Measurements from ENCODE around the gene PRAC2. TPM values are rescaled to one million over a fixed set of nuclear protein-coding genes. Genes with fewer than 3 reads are reported as not detected.

Gene PRAC2
- total RNA-seq, 1 donor from 2014 or later: not detected

DNA sequence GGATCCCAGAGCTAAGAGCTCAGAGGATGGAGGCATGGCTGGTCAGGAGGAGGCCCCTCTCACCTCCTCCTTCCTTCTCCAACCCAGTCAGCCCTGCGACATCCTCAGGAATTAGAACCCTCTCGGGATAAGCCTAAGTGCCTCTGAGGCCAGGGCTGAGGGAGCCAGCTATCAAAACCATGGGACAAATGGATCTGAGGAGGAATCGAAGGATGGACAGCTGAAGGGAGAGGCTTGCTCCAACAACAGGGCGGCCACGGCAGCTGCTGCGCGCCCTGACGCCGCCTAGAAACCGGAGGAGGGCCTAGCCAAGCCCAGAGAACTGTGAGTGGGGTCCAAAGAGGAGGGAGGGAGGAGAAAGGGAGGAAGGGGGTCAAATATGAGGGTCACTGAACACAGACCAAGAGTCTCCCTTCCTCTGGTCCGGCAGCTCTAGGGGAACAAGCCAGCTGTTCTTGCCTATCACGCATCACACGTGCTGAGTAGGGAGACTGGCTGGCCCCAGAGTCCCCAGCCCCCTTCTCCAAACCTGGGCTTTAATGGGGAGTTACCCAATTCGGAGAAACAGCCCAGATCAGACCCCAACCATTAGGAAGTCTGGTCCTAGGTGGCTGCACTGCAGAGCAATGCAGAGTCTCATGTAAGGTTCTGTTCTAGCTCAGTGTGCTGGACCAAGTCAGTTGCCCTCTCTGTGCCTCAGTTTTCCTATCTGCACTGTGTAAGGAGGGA is 11.5 kb downstream of the PRAC2 start:
- no peak for DNase-seq (ENCODE audit: low spot score)

GRCh38 chr17:48735062-48735351 is 12.0 kb downstream of the PRAC2 start:
- no peak for DNase-seq (ENCODE audit: low spot score)

DNA sequence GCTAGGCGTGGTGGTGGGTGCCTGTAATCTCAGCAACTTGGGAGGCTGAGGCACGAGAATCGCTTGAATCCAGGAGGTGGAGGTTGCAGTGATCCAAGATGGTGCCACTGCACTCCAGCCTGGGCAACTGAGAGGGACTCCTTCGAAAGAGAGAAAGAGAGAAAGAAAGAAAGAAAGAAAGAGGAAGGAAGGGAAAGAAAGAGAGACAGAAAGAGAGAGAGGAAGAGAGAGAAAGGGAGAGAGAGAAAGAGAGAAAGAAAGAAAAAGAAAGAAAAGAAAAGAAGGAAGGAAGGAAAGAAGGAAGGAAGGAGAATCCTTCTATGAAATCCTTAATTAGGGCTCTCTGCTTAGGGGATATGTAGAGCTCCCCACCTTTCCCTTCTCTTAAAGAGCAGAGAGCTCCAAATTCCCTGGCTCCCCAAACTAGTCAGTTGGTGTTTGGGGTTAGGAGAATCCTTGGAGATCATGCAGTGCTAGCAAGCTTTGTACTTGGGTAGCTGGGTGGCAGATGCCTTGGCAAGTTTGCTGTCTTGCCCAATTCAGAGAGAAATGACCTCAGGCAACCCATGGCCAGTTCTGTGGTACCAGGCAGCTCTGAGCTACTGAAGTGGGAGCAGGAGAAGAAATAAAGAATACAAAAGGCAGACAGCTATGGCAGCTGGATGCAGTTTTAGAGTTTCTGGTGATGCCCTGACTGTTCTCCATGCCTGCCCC is 14.5 kb downstream of the PRAC2 start:
- DNase-seq (ENCODE audit: low spot score): no peak

DNA sequence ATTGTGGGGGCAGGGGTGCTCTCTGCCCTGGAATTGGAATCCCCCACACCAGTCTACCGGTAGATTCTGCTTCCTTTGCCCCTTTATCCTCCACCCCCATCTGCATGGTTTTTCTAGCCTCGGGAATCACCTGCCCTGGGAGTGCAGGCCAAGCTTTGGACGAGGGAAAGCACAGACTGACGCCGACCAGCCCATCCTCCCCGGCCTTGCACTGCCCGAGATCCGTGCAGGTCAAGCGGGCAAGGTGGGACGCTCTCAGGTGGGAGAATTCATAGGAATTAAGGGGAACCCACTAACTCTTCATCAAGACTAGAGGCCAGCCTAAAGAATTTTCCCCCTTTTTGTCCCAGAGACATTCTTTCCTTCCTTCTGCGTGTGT is 15.4 kb downstream of the PRAC2 start:
- DNase-seq (ENCODE audit: low spot score): no peak

DNA sequence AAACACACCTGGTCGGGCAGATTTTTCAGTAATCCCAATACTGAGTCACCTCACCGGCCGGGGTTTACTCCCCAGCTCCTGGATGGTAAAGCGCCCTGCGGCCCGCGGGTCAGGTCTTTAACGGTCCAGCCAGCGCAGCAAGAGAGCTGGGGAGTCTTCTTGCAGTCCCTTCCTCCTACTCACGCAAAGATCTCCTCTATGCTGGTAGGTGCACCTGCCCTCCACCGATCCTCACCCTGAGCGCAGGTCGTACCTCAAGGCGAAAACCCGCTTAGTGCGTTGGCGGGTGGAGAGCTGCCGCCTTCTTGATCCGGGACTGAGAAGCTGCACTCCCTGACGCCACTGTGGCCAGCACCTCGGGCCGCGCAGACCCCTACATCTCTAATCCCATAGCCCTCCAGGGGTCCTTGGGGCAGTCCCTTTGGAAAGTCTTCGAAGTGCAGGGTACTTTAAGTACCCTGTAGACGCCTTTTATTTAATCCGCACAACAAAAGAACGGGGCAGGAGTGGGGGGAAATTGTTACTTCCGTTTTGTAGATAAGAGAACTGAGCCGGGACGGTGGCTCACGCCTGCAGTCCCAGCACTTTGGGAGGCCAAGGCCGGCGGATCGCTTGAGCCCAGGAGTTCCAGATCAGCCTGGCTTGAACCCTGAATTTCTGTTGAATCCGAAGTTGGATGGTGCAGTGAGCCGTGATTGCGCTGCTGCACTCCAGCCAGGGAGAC is 16.0 kb downstream of the PRAC2 start:
- DNase-seq (ENCODE audit: low spot score): no peak

DNA sequence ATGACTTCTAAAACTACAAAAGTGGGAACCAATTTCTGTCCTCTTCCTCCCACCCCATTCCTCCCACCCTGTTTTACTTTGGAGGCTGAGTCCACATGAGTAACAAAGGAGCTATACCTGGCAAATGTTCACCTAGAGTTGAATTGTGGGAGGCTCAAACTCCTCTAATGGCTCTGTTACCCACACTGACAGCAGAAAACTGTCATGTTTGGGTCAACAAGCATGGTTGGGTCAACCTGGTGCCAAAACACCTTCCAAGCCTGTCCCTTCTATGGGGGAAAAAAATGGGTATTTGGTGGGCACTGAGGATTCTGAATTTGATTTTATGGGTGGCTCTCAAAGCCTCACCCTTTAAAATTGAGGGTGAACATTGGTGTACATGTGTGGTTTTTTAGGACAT is 17.6 kb downstream of the PRAC2 start:
- no peak for DNase-seq (ENCODE audit: low spot score)

GRCh38 chr17:48745381-48746275 is 22.6 kb downstream of the PRAC2 start:
- no peak for DNase-seq (ENCODE audit: low spot score)

DNA sequence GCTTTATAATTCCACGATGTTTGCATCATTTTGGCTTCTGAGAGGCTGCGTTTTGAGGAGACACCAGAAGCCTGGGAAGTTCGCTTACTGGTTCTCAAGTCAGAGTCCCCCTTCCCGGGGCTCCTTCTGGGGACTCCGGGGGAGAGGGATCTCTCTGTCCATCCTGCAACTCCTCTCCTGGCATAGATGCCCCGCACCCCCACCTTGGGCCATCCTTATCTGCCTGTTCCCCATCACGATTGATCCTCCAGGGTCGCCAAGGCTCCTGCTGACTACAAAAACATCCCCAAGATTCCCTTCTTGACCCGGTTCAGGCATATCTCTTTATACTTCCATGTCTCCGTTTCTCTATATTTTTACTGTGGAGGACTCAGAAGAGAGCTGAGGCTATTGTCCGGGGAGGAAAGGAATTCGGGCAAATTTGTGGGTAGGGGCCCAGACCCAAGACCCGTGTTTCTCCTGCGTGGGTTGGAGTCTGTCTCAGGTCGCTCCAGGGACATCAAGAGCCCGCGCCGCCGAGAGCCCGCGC is 24.0 kb downstream of the PRAC2 start:
- no peak for DNase-seq (ENCODE audit: low spot score)

GRCh38 chr17:48747445-48748363 is 24.7 kb downstream of the PRAC2 start:
- DNase-seq (ENCODE audit: low spot score): no peak

DNA sequence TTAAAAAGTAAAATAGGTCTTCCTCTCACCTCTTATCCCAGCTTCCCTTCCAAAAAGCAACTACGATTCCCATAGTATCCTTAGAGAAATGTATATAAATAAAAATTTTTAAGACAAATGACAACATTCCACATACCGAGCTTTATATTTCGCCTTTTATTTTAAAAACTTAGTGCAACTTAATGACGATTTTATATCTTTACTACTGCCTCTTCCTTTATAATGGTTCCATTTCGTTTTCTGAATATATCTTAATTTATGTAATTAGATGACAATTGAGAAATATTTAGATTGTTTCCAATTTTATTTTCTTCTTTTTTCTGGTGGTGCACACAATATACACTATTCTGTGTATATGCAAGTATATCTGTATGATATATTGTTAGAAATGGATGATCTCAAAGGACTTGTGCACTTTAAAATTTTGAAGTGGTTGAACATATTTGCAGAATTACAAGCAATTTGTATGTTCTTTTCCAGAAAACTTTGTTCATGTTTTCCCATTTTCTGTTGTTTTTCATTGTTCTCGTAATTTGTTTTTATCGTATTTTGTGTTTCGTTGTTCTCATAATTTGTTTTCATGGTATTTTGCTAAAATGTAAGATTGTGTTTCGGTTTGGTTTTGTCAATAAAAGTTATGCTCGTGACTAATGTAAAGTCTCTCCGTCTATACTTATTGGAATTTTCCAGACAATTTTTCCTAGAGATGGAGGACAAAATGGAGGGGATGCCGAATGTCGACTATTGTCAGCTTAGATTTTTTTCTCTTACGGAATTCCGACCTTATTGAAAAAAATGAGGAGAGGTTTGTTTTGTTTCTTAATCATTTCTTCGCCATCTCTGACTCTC is 26.0 kb downstream of the PRAC2 start:
- DNase-seq (ENCODE audit: low spot score): no peak

DNA sequence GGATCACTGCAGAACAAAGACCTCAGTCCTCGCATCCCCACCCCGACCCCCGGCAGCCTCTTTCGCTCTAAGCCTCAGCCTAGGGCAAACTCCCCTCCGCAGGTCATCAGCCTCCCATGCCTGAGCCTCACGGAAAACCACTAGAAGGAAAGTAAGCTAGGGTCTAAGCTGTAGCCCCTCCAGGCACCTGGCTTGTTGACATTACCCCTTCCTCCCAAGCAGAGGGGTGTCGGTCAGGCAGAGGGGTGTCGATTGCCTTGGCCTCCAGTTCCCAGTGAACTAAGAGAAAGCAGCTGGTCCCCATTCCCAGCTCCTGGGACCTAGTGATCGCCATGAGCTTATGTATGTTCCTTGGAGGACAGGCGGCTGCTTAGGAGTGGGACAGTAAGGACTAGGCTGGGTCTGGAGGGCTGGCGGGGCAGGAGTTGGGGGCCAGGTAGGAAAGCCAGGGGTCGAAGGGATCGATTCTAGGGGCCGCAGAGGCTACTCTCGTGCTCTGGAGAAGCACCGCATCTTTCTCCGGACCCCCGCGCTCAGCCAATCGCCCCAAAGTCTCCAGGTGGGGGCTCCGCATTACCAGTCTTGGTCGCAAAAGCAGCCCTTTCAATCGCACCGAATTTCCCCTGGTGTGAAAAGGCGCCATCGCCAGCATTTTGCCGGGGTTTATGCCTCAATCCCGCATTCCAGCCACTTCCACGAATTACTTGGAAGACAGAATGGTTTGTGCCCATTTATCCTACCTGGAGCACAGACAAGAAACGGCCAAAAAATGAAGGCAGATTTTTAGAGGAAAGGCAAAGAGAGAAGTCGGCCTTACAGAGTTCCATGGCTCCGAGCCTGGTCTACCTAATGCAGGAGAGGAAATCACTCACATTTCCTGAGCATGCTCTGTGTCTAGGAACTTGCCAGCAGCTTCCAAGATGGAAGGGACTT is 26.9 kb downstream of the PRAC2 start:
- DNase-seq (ENCODE audit: low spot score): no peak

- no peak for DNase-seq (ENCODE audit: low spot score)
These were observed 28.2 kb downstream of the PRAC2 start for GRCh38 chr17:48751172-48751571.

DNA sequence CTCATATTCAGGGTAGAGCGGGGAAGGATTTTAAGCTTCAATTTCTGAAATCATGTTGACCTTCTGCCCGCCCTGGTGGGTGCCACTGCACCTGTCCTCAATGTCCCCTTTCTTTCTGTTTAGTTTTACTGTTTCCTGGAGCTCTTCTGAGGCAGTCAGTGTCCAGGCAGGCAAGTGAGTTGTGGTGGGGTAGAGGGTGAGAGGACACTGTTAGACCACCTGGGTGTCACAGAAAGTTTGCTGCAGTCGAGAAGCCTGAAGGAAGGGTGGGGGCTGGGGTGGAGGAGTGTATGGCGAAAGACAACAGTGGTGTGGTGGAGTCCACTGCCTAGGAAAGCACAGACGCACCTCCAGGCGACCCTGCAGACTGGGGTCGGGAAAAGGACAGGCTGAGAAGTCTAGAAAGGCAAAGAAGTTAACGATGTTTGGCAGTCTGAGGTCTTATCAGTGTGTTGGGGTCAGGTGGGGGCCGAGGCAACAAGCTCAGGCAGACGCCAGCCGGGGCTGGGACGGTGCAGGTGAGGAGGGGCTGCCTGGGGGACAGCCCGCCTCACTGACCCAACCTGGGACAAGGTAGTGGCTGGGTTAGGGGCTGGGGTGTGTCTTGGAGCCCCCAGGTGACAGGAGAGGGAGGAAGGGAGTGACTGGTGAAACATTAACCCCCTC is 28.9 kb downstream of the PRAC2 start:
- DNase-seq (ENCODE audit: low spot score): no peak

- no peak for DNase-seq (ENCODE audit: low spot score)
These were observed 29.7 kb downstream of the PRAC2 start for GRCh38 chr17:48752399-48753288.

DNA sequence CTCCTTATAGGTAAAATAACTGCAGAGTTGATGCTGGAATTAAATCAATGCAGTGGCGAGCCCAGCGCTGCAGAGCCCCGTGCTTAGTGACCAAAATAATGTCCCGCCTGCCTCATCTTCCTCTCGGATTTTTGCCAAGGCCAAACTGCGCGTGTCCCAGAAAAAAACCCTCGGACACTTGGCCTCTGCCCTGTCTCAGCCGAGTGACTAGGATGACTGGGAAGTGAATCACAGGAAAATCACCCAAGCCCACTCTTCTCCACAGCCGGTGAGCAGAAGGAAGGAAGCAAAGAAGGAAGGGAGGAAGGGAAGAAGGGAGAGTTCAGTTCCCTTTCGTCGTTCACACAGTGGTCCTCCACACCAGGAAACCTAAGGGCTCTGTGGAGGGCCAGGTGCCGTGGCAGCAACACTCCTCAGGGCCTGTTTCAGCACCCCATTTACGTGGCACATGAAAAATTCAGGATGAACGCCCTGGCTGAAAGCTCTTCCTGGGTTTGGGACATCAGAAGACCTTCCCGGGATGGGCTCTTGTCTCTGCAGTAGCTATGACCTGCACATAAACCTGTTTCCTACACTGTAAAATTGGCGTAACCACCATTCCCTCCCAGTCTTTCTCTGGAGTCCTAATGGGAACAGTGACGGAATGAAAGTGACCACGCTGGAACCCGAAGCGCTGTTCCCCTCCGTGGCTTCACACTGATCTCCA is 31.0 kb downstream of the PRAC2 start:
- no peak for DNase-seq (ENCODE audit: low spot score)

- DNase-seq (ENCODE audit: low spot score): no peak
These were observed 31.7 kb downstream of the PRAC2 start for GRCh38 chr17:48754500-48755261.
